PC-9 (cell line): Measurements from ENCODE around the gene DVL1. TPM values are rescaled to one million over a fixed set of nuclear protein-coding genes. Genes with fewer than 3 reads are reported as not detected.

Experiments
- BruUV-seq: library from RNA; stranded (reverse); fragments of 400-500 nt; replicated peaks from 2 replicates; lab custom pipeline; 2021; lab: Mats Ljungman, UMichigan
- CTCF ChIA-PET: fragments of 300-600 bp; sonication (Branson Sonifier 250); formaldehyde crosslinking; loops from one replicate; lab custom pipeline; 2022; ENCODE audit warnings: antibody characterized with exemption; lab: Charles Lee
- POLR2A ChIA-PET: fragments of 300-600 bp; sonication (Branson Sonifier 250); formaldehyde crosslinking; loops from one replicate; lab custom pipeline; 2022; ENCODE audit warnings: antibody characterized with exemption; ENCODE audit not compliant: unreplicated experiment; lab: Charles Lee
- DNase-seq, 2 experiments: peaks; one replicate each; pipeline versions ENCODE4 v3.0.0 to v3.0.0-alpha.2; 2015 to 2022; ENCODE audit warnings: mixed read lengths in 1 of 2
- H2AFZ ChIP-seq: fragments of 200-600 bp; sonication (generic); 2 replicates; pipeline ENCODE4 v1.8.1; 2017; ENCODE audit warnings: antibody characterized with exemption
- H3F3A ChIP-seq: fragments of 200-600 bp; sonication (generic); 2 replicates; pipeline ENCODE4 v1.8.1; 2017; ENCODE audit warnings: antibody characterized with exemption, mild to moderate bottlenecking, low read depth; ENCODE audit not compliant: insufficient read depth
- H3K27ac ChIP-seq: fragments of 200-600 bp; sonication (generic); 2 replicates; pipeline ENCODE4 v1.6.1; 2016; ENCODE audit warnings: mixed run types
- H3K27me3 ChIP-seq: fragments of 200-600 bp; sonication (generic); 2 replicates; pipeline ENCODE4 v1.6.1; 2016; ENCODE audit warnings: low read depth, mixed run types; ENCODE audit not compliant: insufficient read depth
- H3K36me3 ChIP-seq: fragments of 200-600 bp; sonication (generic); 2 replicates; pipeline ENCODE4 v1.6.1; 2016; ENCODE audit warnings: low read depth, mixed run types
- H3K4me1 ChIP-seq: fragments of 200-600 bp; sonication (generic); replicated peaks from 2 replicates; pipeline ENCODE4 v1.6.1; 2016; ENCODE audit warnings: mixed run types; ENCODE audit not compliant: insufficient read depth
- H3K4me2 ChIP-seq: fragments of 200-600 bp; sonication (generic); 2 replicates; pipeline ENCODE4 v1.6.1; 2017; ENCODE audit warnings: mixed run types
- H3K4me3 ChIP-seq: fragments of 200-600 bp; sonication (generic); 2 replicates; pipeline ENCODE4 v1.6.1; 2016; ENCODE audit warnings: mixed run types
- H3K79me2 ChIP-seq: fragments of 200-600 bp; sonication (generic); 2 replicates; pipeline ENCODE4 v1.6.1; 2017; ENCODE audit warnings: low read depth, mixed run types
- H3K9me2 ChIP-seq: fragments of 200-600 bp; sonication (generic); 2 replicates; pipeline ENCODE4 v1.8.1; 2017; ENCODE audit warnings: mild to moderate bottlenecking; ENCODE audit not compliant: insufficient read depth
- H3K9me3 ChIP-seq: fragments of 200-600 bp; sonication (generic); 2 replicates; pipeline ENCODE4 v1.8.1; 2016; ENCODE audit warnings: low read depth; ENCODE audit not compliant: insufficient read depth
- H4K20me1 ChIP-seq: fragments of 200-600 bp; sonication (generic); 2 replicates; pipeline ENCODE4 v1.8.1; 2017; ENCODE audit not compliant: insufficient read depth
- CTCF ChIP-seq: fragments of 200-600 bp; sonication (generic); conservative IDR thresholded peaks from 2 replicates; pipeline ENCODE4 v1.6.1; 2017; ENCODE audit warnings: mixed run types, antibody characterized with exemption, mild to moderate bottlenecking, moderate library complexity
- EZH2 ChIP-seq: fragments of 200-600 bp; sonication (generic); IDR thresholded peaks from 2 replicates; pipeline ENCODE4 v1.8.0; 2017; ENCODE audit warnings: antibody characterized with exemption, low read depth
- intact Hi-C: fragments of 100-400 bp; cut with micrococcal nuclease; formaldehyde crosslinking; loops from one replicate; pipeline ENCODE4 v1.10.0; 2022; ENCODE audit not compliant: unreplicated experiment
- total RNA-seq: library from RNA; stranded (reverse); gene quantifications from 2 replicates; pipeline ENCODE4 v1.2.3, GENCODE V29; 2021

Gene DVL1
- total RNA-seq, 1 experiment from 2014 or later, result 95.8 TPM

- peaks cover 21% of the 10 kb centered on the region; the same call in 1 of the 2 replicates for H3K79me2 ChIP-seq
- DNase-seq, result no peak
- H3K4me2 ChIP-seq, result peak overlapping the region; percentile 98
- no peaks in the 10 kb centered on the region for H3K36me3 ChIP-seq
- ChIA-PET POLR2A (no interaction called here), CTCF (interaction anchor here (0.6 kb wide), 1 partner anchor 114 kb away, joined by 4 read pairs; the partner anchor contains the start of gene ANKRD65)
- TF ChIP-seq CTCF (no peak), EZH2 (no peak)
- H3K27me3 ChIP-seq, result no peaks in the 10 kb centered on the region
- intact Hi-C loops, result loop anchor here (10.0 kb wide), 2 partner anchors 198 to 302 kb away; partner anchors contain the start of gene HES4
- H4K20me1 ChIP-seq, result peaks cover 24% of the 10 kb centered on the region
- H3F3A ChIP-seq, result peaks cover 30% of the 10 kb centered on the region; the same call in 1 of the 2 replicates
- BruUV-seq, result TSS peak; percentile 14
- H3K4me3 ChIP-seq, result peak overlapping the region; percentile 76
- H3K27ac ChIP-seq, result no peak overlapping the region
- H3K9me3 ChIP-seq, result no peaks in the 10 kb centered on the region
- no peak overlapping the region for H2AFZ ChIP-seq
- peaks cover 36% of the 10 kb centered on the region for H3K4me1 ChIP-seq
- H3K9me2 ChIP-seq, result no peaks in the 10 kb centered on the region
These were observed 42.5 kb downstream of the DVL1 start for GRCh38 chr1:1306661-1307260.

- ChIA-PET POLR2A (no interaction called here), CTCF (no interaction called here)
- Histone ChIP-seq H3K9me2 (no peaks in the 10 kb centered on the region), H4K20me1 (peaks cover 18% of the 10 kb centered on the region; the same call in 1 of the 2 replicates), H3K9me3 (no peaks in the 10 kb centered on the region), H3K79me2 (peaks cover 21% of the 10 kb centered on the region; the same call in 1 of the 2 replicates), H3K27ac (no peak overlapping the region), H3K4me2 (peak overlapping the region; percentile 98), H3K4me3 (no peak overlapping the region), H3K27me3 (no peaks in the 10 kb centered on the region), H3F3A (peaks cover 24% of the 10 kb centered on the region; the same call in 1 of the 2 replicates), H2AFZ (no peak overlapping the region), H3K4me1 (peaks cover 36% of the 10 kb centered on the region), H3K36me3 (no peaks in the 10 kb centered on the region)
- DNase-seq, result no peak
- TF ChIP-seq CTCF (no peak), EZH2 (no peak)
- intact Hi-C loops, result loop anchor here (10.0 kb wide), 2 partner anchors 199 to 301 kb away; partner anchors contain the start of gene HES4
- BruUV-seq, result no TSS peak
These were observed 43.1 kb downstream of the DVL1 start for GRCh38 chr1:1306070-1306660.

- 0 out of 2 replicates have a peak overlapping the region, but pooled peaks have one; percentile 8 for H3K27ac ChIP-seq
- no peak overlapping the region for H2AFZ ChIP-seq
These were observed 43.7 kb downstream of the DVL1 start for GRCh38 chr1:1305300-1306069.

More at GRCh38 chr1:1305300-1306069, 43.7 kb downstream of the DVL1 start:
- H3K9me3 ChIP-seq, result no peaks in the 10 kb centered on the region
- POLR2A ChIA-PET, result interaction anchor here (0.5 to 0.7 kb wide), 3 partner anchors 15 to 391 kb away, joined by 3 to 5 read pairs (median 3); no protein-coding TSS in a partner anchor
- H3K4me1 ChIP-seq, result peaks cover 36% of the 10 kb centered on the region
- TF ChIP-seq EZH2 (no peak), CTCF (0 out of 2 replicates have a peak, but pooled peaks have one; percentile 3)
- DNase-seq, result peak; percentile 56 to 88
- H4K20me1 ChIP-seq, result 0 out of 2 replicates have a peak, but pooled peaks cover 11% of the 10 kb centered on the region
- peak overlapping the region; percentile 98 for H3K4me2 ChIP-seq
- no peaks in the 10 kb centered on the region for H3K36me3 ChIP-seq
- H3K27me3 ChIP-seq, result no peaks in the 10 kb centered on the region
- peaks cover 18% of the 10 kb centered on the region; the same call in 1 of the 2 replicates for H3F3A ChIP-seq
- CTCF ChIA-PET, result no interaction called here
- peaks cover 21% of the 10 kb centered on the region; the same call in 1 of the 2 replicates for H3K79me2 ChIP-seq
- BruUV-seq, result no TSS peak
- H3K9me2 ChIP-seq, result no peaks in the 10 kb centered on the region
- H3K4me3 ChIP-seq, result no peak overlapping the region
- intact Hi-C loops, result loop anchor here (10.0 kb wide), 2 partner anchors 199 to 301 kb away; partner anchors contain the start of gene HES4
